CD14-positive monocyte (primary cell): Measurements from ENCODE around the gene SAMD4B. TPM values are rescaled to one million over a fixed set of nuclear protein-coding genes. Genes with fewer than 3 reads are reported as not detected.

Source experiments
- DNase-seq, 3 donors: peaks; one replicate each; pipeline ENCODE4 v3.0.0-alpha.2; 2011 to 2022
- H2AFZ ChIP-seq: 2 replicates; pipeline ENCODE4 v1.6.0; 2012; ENCODE audit warnings: mild to moderate bottlenecking, low read depth, low read length, inconsistent platforms; ENCODE audit not compliant: insufficient read depth, poor library complexity, severe bottlenecking
- H3K27ac ChIP-seq, 2 donors: 1 replicate in 1 of 2; 2 replicates in 1 of 2; pipeline ENCODE4 v1.5.1; 2012 to 2013; ENCODE audit warnings: low read length in 2 of 2, control low read depth in 1 of 2, inconsistent platforms in 1 of 2, low read depth in 1 of 2, mild to moderate bottlenecking in 1 of 2
- H3K27me3 ChIP-seq, 2 donors: one replicate each; pipeline versions ENCODE4 v1.6.0 to v1.6.1; 2011 to 2013; ENCODE audit warnings: low read length in 2 of 2; ENCODE audit not compliant: control insufficient read depth in 2 of 2, insufficient read depth in 2 of 2
- H3K36me3 ChIP-seq, 2 donors: replicated peaks in 1 of 2; 1 replicate in 1 of 2; 2 replicates in 1 of 2; pipeline versions ENCODE4 v1.5.1 to v1.6.1; 2012 to 2013; ENCODE audit warnings: low read length in 2 of 2, control low read depth in 1 of 2, inconsistent platforms in 1 of 2, mild to moderate bottlenecking in 1 of 2; ENCODE audit not compliant: insufficient read depth in 2 of 2, control insufficient read depth in 1 of 2
- H3K4me1 ChIP-seq, 2 donors: 1 replicate in 1 of 2; 2 replicates in 1 of 2; pipeline versions ENCODE4 v1.5.1 to v1.6.1; 2012 to 2013; ENCODE audit warnings: low read length in 2 of 2, control low read depth in 1 of 2, inconsistent platforms in 1 of 2, mild to moderate bottlenecking in 1 of 2, moderate library complexity in 1 of 2; ENCODE audit not compliant: insufficient read depth in 2 of 2, control insufficient read depth in 1 of 2
- H3K4me2 ChIP-seq: replicated peaks from 2 replicates; pipeline ENCODE3; 2012; ENCODE audit warnings: low read length, moderate library complexity, mild to moderate bottlenecking; ENCODE audit not compliant: poor library complexity, severe bottlenecking; ENCODE audit errors: extremely low read depth
- H3K4me3 ChIP-seq, 3 experiments: fragments of 200-600 bp in 1 of 3; sonication (generic) in 1 of 3; replicated peaks in 1 of 3; 1 replicate in 2 of 3; 2 replicates in 1 of 3; pipeline ENCODE4 v1.5.1; 2011 to 2013; ENCODE audit warnings: low read length in 3 of 3, mild to moderate bottlenecking in 3 of 3, control low read depth in 2 of 3, low read depth in 2 of 3, inconsistent platforms in 1 of 3, moderate library complexity in 1 of 3
- H3K79me2 ChIP-seq: 2 replicates; pipeline ENCODE4 v1.6.0; 2012; ENCODE audit warnings: mild to moderate bottlenecking, control low read depth, inconsistent platforms, low read length, moderate library complexity; ENCODE audit not compliant: insufficient read depth
- H3K9ac ChIP-seq: 2 replicates; pipeline ENCODE4 v1.6.0; 2017; ENCODE audit warnings: low read length, mild to moderate bottlenecking; ENCODE audit not compliant: insufficient read depth, poor library complexity, severe bottlenecking
- H3K9me3 ChIP-seq, 2 donors: replicated peaks in 1 of 2; 1 replicate in 1 of 2; 2 replicates in 1 of 2; pipeline versions ENCODE4 v1.5.1 to v1.6.1; 2012 to 2013; ENCODE audit warnings: low read length in 2 of 2, control low read depth in 1 of 2; ENCODE audit not compliant: control insufficient read depth in 1 of 2, insufficient read depth in 1 of 2
- H4K20me1 ChIP-seq: 2 replicates; pipeline ENCODE4 v1.6.0; 2012; ENCODE audit warnings: mild to moderate bottlenecking, low read length, control low read depth, moderate library complexity; ENCODE audit not compliant: insufficient read depth
- H3K27ac Mint-ChIP-seq, 7 donors: one replicate each; pipeline ENCODE4 v1.8.0; 2020; ENCODE audit warnings: mild to moderate bottlenecking in 7 of 7, mixed read lengths in 7 of 7, moderate library complexity in 6 of 7, inconsistent platforms in 2 of 7
- H3K27me3 Mint-ChIP-seq, 3 donors: one replicate each; pipeline ENCODE4 v1.8.0; 2021 to 2022; ENCODE audit warnings: low read depth in 3 of 3, mild to moderate bottlenecking in 3 of 3, mixed read lengths in 3 of 3, moderate library complexity in 3 of 3, inconsistent platforms in 1 of 3
- H3K36me3 Mint-ChIP-seq, 2 donors: one replicate each; pipeline ENCODE4 v1.8.0; 2020; ENCODE audit warnings: mixed read lengths in 2 of 2, inconsistent platforms in 1 of 2, mild to moderate bottlenecking in 1 of 2
- H3K4me1 Mint-ChIP-seq: one replicate; pipeline ENCODE4 v1.8.0; 2020; ENCODE audit warnings: mild to moderate bottlenecking, mixed read lengths
- H3K4me3 Mint-ChIP-seq, 2 donors: one replicate each; pipeline ENCODE4 v1.8.0; 2020; ENCODE audit warnings: mild to moderate bottlenecking in 2 of 2, mixed read lengths in 2 of 2, moderate library complexity in 1 of 2
- H3K9me3 Mint-ChIP-seq, 7 donors: one replicate each; pipeline ENCODE4 v1.8.0; 2020 to 2022; ENCODE audit warnings: mixed read lengths in 7 of 7, mild to moderate bottlenecking in 6 of 7, moderate library complexity in 6 of 7, inconsistent platforms in 2 of 7
- CTCF ChIP-seq: fragments of 200-600 bp; IDR thresholded peaks from one replicate; pipeline ENCODE4 v1.8.0; 2022; ENCODE audit warnings: antibody characterized with exemption, mild to moderate bottlenecking
- WGBS: methylation state at CpG from one replicate; pipeline ENCODE4 v1.1.5; 2013; ENCODE audit warnings: missing lambda C conversion rate; ENCODE audit not compliant: insufficient coverage; 5-methylcytosine and 5-hydroxymethylcytosine counted together
- intact Hi-C, 2 donors: fragments of 100-400 bp; cut with micrococcal nuclease; formaldehyde crosslinking; loops; one replicate each; pipeline versions ENCODE4 v1.15.0 to v1.15.1; 2023
- polyA plus RNA-seq, 3 donors: library from polyadenylated mRNA; depleted of rRNA in 1 of 3; unstranded in 2 of 3; stranded (reverse) in 1 of 3; fragments of 300-500 nt in 2 of 3; fragments of >200 nt in 1 of 3; fragmentation: Illumina TruSeq in 2 of 3; gene quantifications; 1 replicate in 2 of 3; 2 replicates in 1 of 3; pipeline ENCODE4 v1.2.3, GENCODE V29; 2012 to 2021

Gene SAMD4B
- polyA plus RNA-seq, 3 donors = 4.5 to 56.6 (median 5.6) TPM

DNA sequence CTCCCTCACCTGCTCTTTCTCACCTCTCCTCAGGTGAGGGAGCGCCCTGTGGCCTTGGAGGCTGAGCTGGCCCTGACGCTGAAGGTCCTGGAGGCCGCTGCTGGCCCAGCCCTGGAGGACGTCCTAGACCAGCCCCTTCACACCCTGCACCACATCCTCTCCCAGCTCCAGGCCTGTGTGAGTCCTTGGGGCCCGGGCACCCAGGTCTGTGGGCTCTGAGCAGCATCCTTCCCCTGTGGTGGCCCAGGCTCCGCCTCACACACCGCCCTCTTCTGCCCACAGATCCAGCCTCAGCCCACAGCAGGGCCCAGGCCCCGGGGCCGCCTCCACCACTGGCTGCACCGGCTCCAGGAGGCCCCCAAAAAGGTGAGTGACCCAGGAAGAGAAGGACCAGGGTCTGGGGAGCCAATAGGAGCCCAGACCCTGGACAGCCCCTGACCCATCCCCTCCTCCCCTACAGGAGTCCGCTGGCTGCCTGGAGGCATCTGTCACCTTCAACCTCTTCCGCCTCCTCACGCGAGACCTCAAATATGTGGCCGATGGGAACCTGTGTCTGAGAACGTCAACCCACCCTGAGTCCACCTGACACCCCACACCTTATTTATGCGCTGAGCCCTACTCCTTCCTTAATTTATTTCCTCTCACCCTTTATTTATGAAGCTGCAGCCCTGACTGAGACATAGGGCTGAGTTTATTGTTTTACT, 44.1 kb upstream of the SAMD4B start:
- H3K4me1 Mint-ChIP-seq = no peaks in the 10 kb centered on the region
- no peaks in the 10 kb centered on the region for H3K79me2 ChIP-seq
- intact Hi-C loops = no loop called here
- TF ChIP-seq CTCF = no peak
- no peaks in the 10 kb centered on the region for H4K20me1 ChIP-seq
- no peaks in the 10 kb centered on the region for H3K9me3 ChIP-seq
- H3K27me3 ChIP-seq = no peaks in the 10 kb centered on the region
- no peak overlapping the region for H3K9ac ChIP-seq
- H3K4me3 Mint-ChIP-seq = no peak overlapping the region
- no peak for DNase-seq
- H2AFZ ChIP-seq = no peak overlapping the region
- peak overlapping the region in 1 of 7 donors; percentile 44 for H3K27ac Mint-ChIP-seq
- 39% methylated on average over 15 of the region's 17 CpGs for WGBS
- no peaks in the 10 kb centered on the region for H3K36me3 ChIP-seq
- H3K27ac ChIP-seq = no peak overlapping the region
- no peaks in the 10 kb centered on the region for H3K4me1 ChIP-seq
- peaks cover 0 to 7% (median 4%) of the 10 kb centered on the region in 3 donors for H3K27me3 Mint-ChIP-seq
- no peak overlapping the region for H3K4me2 ChIP-seq
- H3K9me3 Mint-ChIP-seq = no peaks in the 10 kb centered on the region
- H3K4me3 ChIP-seq = no peak overlapping the region
- no peaks in the 10 kb centered on the region for H3K36me3 Mint-ChIP-seq

DNA sequence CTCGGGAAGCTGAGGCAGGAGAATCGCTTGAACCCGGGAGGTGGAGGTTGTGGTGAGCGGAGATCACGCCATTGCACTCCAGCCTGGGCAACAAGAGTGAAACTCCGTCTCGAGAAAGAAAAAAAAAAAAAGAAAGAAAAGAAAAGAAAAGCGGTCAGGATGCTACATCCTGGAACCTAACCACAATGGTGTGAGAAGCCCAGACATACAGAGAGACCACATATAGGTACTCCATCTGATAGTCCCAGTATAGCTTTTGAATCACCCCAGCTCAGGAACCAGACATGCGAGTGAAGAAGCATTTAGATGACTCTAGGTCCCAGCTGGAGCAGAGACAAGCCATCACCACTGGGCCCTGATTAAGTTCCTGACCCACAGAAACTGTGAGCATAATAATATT, 42.8 kb upstream of the SAMD4B start:
- no peaks in the 10 kb centered on the region for H4K20me1 ChIP-seq
- H3K9me3 Mint-ChIP-seq = no peaks in the 10 kb centered on the region
- no peak for TF ChIP-seq CTCF
- H3K4me2 ChIP-seq = no peak overlapping the region
- no peaks in the 10 kb centered on the region for H3K27me3 ChIP-seq
- no peaks in the 10 kb centered on the region for H3K79me2 ChIP-seq
- H3K4me3 Mint-ChIP-seq = no peak overlapping the region
- H3K9me3 ChIP-seq = no peaks in the 10 kb centered on the region
- no peak overlapping the region for H2AFZ ChIP-seq
- intact Hi-C loops = no loop called here
- no peaks in the 10 kb centered on the region for H3K36me3 ChIP-seq
- H3K36me3 Mint-ChIP-seq = no peaks in the 10 kb centered on the region
- H3K27ac ChIP-seq = no peak overlapping the region
- DNase-seq = no peak
- H3K27ac Mint-ChIP-seq = no peak overlapping the region
- no peak overlapping the region for H3K4me3 ChIP-seq
- H3K27me3 Mint-ChIP-seq = peaks cover 0 to 6% (median 2%) of the 10 kb centered on the region in 3 donors
- WGBS = 88% methylated on average over 3 of the region's 9 CpGs
- no peak overlapping the region for H3K9ac ChIP-seq
- no peaks in the 10 kb centered on the region for H3K4me1 ChIP-seq
- no peaks in the 10 kb centered on the region for H3K4me1 Mint-ChIP-seq
